ENCODE measurements around the gene SYNJ2BP. TPM values are rescaled to one million over a fixed set of nuclear protein-coding genes. Genes with fewer than 3 reads are reported as not detected.

Gene SYNJ2BP, protein sequence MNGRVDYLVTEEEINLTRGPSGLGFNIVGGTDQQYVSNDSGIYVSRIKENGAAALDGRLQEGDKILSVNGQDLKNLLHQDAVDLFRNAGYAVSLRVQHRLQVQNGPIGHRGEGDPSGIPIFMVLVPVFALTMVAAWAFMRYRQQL
- 24.1 to 27.9 TPM (median 27.9 TPM) in 3 replicates for total RNA-seq (2021)
- Bru-seq, nascent RNA: percentile 95 among the genes with signal in this experiment
- long read RNA-seq, experiment 1, full-length matches to known transcripts: 31 of 40 reads
- long read RNA-seq, experiment 1, partial matches to known transcripts: 2 of 40 reads
- long read RNA-seq, experiment 1, other reads (novel, unspliced or antisense): 7 of 40 reads
- long read RNA-seq, experiment 2, full-length matches to known transcripts: 17 of 27 reads
- long read RNA-seq, experiment 2, partial matches to known transcripts: 2 of 27 reads
- long read RNA-seq, experiment 2, other reads (novel, unspliced or antisense): 8 of 27 reads
- long read RNA-seq, experiment 3, full-length matches to known transcripts: 18 of 20 reads
- long read RNA-seq, experiment 3, partial matches to known transcripts: 0 of 20 reads
- long read RNA-seq, experiment 3, other reads (novel, unspliced or antisense): 2 of 20 reads

DNA sequence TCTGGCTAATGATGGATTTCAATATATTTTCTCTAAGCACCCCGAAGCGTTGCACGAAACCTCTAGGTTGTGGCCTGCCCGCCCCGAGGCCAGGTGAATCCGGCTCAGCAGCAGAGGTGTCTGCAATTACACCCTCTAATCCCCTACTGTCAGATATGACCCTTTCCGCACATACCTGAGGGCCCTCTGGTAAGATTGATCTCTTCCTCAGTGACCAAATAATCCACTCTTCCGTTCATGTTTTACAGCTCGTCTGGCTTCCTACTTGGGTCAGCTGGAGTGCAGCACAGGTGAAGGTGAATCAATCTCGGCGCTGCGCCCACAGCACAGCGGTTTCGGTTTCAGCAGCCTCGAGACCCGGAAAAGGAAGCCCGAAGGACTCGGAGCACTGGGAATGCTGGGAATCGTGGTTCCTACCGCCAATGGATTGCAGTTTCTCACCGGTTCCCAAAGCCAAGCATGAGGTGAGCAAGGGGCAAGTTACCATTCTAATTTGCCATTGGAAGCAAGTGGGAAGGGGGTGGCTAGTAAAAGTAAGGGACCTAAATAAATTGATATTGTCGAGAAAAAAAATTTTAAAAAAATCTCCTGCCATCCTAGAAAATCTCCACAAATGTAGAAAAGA is at the start of gene SYNJ2BP:
Gene SYNJ2BP, minus strand, starts transcription at position 366 of the 625 bp plus-strand sequence. Its CDS starts 127 bp downstream, at position 239.
- Mint-ChIP-seq H3K9me3 (no peaks in the 10 kb centered on the region; the same call in 1 of the 2 replicates), H3K27ac (peak within 1 kb of the TSS; percentile 99), H3K27me3 (ENCODE audit: low read depth) (no peaks in the 10 kb centered on the region; the same call in 1 of the 2 replicates), H3K36me3 (peaks cover 4% of the 10 kb centered on the region), H3K4me1 (peaks cover 21% of the 10 kb centered on the region), H3K4me3 (peak within 1 kb of the TSS; percentile 98)
- CTCF ChIA-PET: no interaction called here
- POLR2A ChIA-PET: no interaction called here
- ATAC-seq (peak; percentile 98), DNase-seq (ENCODE audit: low spot score) (peak; percentile 75)
- TF ChIP-seq ZNF396 (CRISPR knock-in tag; IDR thresholded peaks at IDR 0.05; ENCODE audit: borderline replicate concordance) (no peak), IRF2 (CRISPR knock-in tag; IDR thresholded peaks at IDR 0.05; ENCODE audit: borderline replicate concordance, low read depth) (peak; percentile 58; the same call in 1 of the 2 replicates), KAT7 (CRISPR knock-in tag; IDR thresholded peaks at IDR 0.05; ENCODE audit: borderline replicate concordance) (no peak), OVOL2 (CRISPR knock-in tag; IDR thresholded peaks at IDR 0.05; ENCODE audit: borderline replicate concordance) (no peak), GRHL2 (CRISPR knock-in tag; IDR thresholded peaks at IDR 0.05; ENCODE audit: insufficient replicate concordance, severe bottlenecking) (no peak), ZNF219 (CRISPR knock-in tag; IDR thresholded peaks at IDR 0.05; ENCODE audit: borderline replicate concordance) (no peak), RORB (CRISPR knock-in tag; IDR thresholded peaks at IDR 0.05) (no peak), NFATC4 (CRISPR knock-in tag; IDR thresholded peaks at IDR 0.05) (no peak; the same call in 1 of the 2 replicates), PRRX2 (CRISPR knock-in tag; IDR thresholded peaks at IDR 0.05) (no peak), MXD4 (CRISPR knock-in tag; IDR thresholded peaks at IDR 0.05; ENCODE audit: borderline replicate concordance) (no peak), ZNF263 (CRISPR knock-in tag; IDR thresholded peaks at IDR 0.05; ENCODE audit: low read depth) (no peak), ETV6 (CRISPR knock-in tag; IDR thresholded peaks at IDR 0.05) (no peak; the same call in 1 of the 2 replicates), ZBTB21 (CRISPR knock-in tag; IDR thresholded peaks at IDR 0.05; ENCODE audit: borderline replicate concordance) (0 out of 2 replicates have a peak, but pooled peaks have one; percentile 36), ELF4 (CRISPR knock-in tag; IDR thresholded peaks at IDR 0.05; ENCODE audit: low read depth) (no peak), EMX1 (CRISPR knock-in tag; IDR thresholded peaks at IDR 0.05) (no peak), FOXK1 (CRISPR knock-in tag; IDR thresholded peaks at IDR 0.05) (0 out of 2 replicates have a peak, but pooled peaks have one; percentile 49), NR1H2 (CRISPR knock-in tag; IDR thresholded peaks at IDR 0.05) (no peak), TEAD1 (CRISPR knock-in tag; IDR thresholded peaks at IDR 0.05) (no peak), ZNF416 (CRISPR knock-in tag; IDR thresholded peaks at IDR 0.05) (no peak), CREM (CRISPR knock-in tag; IDR thresholded peaks at IDR 0.05) (no peak), TEAD4 (CRISPR knock-in tag; IDR thresholded peaks at IDR 0.05) (no peak), SP1 (CRISPR knock-in tag; conservative IDR thresholded peaks at IDR 0.05) (peak; percentile 40; the same call in 1 of the 2 replicates), GABPB1 (CRISPR knock-in tag; IDR thresholded peaks at IDR 0.05) (peak; percentile 79)
- TF ChIP-seq, protein P1, sequence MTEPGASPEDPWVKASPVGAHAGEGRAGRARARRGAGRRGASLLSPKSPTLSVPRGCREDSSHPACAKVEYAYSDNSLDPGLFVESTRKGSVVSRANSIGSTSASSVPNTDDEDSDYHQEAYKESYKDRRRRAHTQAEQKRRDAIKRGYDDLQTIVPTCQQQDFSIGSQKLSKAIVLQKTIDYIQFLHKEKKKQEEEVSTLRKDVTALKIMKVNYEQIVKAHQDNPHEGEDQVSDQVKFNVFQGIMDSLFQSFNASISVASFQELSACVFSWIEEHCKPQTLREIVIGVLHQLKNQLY (CRISPR knock-in tag; IDR thresholded peaks at IDR 0.05): no peak
- TF ChIP-seq, protein P2, sequence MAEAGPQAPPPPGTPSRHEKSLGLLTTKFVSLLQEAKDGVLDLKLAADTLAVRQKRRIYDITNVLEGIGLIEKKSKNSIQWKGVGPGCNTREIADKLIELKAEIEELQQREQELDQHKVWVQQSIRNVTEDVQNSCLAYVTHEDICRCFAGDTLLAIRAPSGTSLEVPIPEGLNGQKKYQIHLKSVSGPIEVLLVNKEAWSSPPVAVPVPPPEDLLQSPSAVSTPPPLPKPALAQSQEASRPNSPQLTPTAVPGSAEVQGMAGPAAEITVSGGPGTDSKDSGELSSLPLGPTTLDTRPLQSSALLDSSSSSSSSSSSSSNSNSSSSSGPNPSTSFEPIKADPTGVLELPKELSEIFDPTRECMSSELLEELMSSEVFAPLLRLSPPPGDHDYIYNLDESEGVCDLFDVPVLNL (CRISPR knock-in tag; IDR thresholded peaks at IDR 0.05; ENCODE audit: borderline replicate concordance, low read depth): no peak
- TF ChIP-seq, protein P3, sequence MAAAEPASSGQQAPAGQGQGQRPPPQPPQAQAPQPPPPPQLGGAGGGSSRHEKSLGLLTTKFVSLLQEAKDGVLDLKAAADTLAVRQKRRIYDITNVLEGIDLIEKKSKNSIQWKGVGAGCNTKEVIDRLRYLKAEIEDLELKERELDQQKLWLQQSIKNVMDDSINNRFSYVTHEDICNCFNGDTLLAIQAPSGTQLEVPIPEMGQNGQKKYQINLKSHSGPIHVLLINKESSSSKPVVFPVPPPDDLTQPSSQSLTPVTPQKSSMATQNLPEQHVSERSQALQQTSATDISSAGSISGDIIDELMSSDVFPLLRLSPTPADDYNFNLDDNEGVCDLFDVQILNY (CRISPR knock-in tag; IDR thresholded peaks at IDR 0.05): no peak
- TF ChIP-seq, protein P4, sequence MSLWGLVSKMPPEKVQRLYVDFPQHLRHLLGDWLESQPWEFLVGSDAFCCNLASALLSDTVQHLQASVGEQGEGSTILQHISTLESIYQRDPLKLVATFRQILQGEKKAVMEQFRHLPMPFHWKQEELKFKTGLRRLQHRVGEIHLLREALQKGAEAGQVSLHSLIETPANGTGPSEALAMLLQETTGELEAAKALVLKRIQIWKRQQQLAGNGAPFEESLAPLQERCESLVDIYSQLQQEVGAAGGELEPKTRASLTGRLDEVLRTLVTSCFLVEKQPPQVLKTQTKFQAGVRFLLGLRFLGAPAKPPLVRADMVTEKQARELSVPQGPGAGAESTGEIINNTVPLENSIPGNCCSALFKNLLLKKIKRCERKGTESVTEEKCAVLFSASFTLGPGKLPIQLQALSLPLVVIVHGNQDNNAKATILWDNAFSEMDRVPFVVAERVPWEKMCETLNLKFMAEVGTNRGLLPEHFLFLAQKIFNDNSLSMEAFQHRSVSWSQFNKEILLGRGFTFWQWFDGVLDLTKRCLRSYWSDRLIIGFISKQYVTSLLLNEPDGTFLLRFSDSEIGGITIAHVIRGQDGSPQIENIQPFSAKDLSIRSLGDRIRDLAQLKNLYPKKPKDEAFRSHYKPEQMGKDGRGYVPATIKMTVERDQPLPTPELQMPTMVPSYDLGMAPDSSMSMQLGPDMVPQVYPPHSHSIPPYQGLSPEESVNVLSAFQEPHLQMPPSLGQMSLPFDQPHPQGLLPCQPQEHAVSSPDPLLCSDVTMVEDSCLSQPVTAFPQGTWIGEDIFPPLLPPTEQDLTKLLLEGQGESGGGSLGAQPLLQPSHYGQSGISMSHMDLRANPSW (CRISPR knock-in tag; conservative IDR thresholded peaks at IDR 0.05; ENCODE audit: low read depth): no peak
- TF ChIP-seq, protein P5, sequence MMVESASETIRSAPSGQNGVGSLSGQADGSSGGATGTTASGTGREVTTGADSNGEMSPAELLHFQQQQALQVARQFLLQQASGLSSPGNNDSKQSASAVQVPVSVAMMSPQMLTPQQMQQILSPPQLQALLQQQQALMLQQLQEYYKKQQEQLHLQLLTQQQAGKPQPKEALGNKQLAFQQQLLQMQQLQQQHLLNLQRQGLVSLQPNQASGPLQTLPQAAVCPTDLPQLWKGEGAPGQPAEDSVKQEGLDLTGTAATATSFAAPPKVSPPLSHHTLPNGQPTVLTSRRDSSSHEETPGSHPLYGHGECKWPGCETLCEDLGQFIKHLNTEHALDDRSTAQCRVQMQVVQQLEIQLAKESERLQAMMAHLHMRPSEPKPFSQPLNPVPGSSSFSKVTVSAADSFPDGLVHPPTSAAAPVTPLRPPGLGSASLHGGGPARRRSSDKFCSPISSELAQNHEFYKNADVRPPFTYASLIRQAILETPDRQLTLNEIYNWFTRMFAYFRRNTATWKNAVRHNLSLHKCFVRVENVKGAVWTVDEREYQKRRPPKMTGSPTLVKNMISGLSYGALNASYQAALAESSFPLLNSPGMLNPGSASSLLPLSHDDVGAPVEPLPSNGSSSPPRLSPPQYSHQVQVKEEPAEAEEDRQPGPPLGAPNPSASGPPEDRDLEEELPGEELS (CRISPR knock-in tag; IDR thresholded peaks at IDR 0.05): no peak
